Activated naive CD4-positive, alpha-beta T cell treated with Interleukin-2 at 50 U/mL for 16 hours (primary cell): ENCODE data around the gene TRIM6.
"Not testable (repeated sequence)": the region's sequence is repeated elsewhere in the genome, so short reads cannot be mapped to it uniquely, and the experiment has no call there.

Experiments used
- DNase-seq: peaks from one replicate; pipeline ENCODE4 v3.0.0-alpha.2; 2020

Gene TRIM6, protein sequence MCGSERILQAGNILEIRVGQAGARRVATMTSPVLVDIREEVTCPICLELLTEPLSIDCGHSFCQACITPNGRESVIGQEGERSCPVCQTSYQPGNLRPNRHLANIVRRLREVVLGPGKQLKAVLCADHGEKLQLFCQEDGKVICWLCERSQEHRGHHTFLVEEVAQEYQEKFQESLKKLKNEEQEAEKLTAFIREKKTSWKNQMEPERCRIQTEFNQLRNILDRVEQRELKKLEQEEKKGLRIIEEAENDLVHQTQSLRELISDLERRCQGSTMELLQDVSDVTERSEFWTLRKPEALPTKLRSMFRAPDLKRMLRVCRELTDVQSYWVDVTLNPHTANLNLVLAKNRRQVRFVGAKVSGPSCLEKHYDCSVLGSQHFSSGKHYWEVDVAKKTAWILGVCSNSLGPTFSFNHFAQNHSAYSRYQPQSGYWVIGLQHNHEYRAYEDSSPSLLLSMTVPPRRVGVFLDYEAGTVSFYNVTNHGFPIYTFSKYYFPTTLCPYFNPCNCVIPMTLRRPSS

GRCh38 chr11:5596607-5597201, at the start of gene TRIM6:
Gene TRIM6 (plus strand): TSS chr11:5596637. CDS start chr11:5596898, 261 bp downstream.
- DNase-seq = no peak

- DNase-seq = no peak
Observed at GRCh38 chr11:5547982-5548381, 48.5 kb upstream of the TRIM6 start.

DNA sequence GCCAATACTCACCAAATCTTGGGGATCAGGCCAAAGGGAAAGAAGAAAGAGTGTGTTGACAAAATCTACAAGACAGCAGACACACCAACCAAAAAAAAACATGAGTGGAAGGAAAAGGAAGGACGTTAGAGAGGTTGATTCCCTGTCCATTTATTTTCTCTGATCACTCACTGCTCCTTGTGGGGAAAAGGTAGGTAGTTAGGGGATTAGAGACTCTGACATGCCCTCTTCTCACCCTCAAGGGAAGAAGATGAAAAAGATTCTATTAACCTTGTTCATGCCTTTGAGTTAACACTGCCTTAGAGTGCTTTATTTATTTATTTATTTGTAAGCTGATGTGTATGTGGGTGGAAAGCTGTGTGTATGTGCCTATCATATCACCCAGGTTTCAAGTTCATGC, 48.0 kb upstream of the TRIM6 start, which contains the start of gene OR52H1:
Gene OR52H1 (minus strand): TSS at position 101 of the 400 bp plus-strand sequence. CDS start 3,035 bp downstream, outside the sequence.
- no peak for DNase-seq

GRCh38 chr11:5550440-5551095, 45.9 kb upstream of the TRIM6 start:
- no peak for DNase-seq

GRCh38 chr11:5553343-5553742, 43.1 kb upstream of the TRIM6 start:
- DNase-seq = no peak

GRCh38 chr11:5556596-5557188, 39.7 kb upstream of the TRIM6 start:
- DNase-seq = no peak

- no peak for DNase-seq
Observed at GRCh38 chr11:5557751-5558150, 38.7 kb upstream of the TRIM6 start.

DNA sequence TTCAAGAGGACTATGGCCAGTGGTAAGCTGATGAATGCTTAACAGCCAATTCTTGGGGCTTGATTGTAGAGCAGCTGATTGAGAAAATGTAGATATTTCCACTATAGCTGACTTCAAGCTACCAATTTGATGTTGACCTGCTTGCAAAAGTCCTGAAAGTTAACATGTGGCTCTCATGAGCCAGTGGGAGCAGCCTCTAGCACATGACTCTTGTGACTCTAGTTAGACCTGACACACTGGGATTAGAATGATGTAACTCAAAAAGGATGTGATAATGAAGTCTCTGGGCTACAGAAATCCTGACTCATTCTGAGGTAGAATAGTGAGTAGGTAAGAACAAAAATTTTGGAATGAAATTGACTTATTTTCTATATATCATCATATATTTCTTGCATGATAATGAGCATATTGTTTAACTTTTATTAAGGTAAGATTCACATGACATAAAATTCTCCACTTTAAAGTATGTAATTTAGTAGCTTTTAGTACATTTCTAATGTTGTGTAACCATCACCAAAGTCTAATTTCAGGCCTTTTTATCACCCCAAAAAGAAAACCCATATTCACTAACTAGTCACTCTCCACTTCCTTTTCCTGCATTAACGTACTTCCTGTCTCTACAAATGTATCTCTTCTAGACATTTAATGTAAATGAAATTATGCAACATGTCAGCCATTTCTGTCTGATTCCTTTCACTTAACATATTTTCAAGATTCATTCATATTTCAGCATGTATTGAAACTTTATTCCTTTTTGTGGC, 32.0 kb upstream of the TRIM6 start:
- no peak for DNase-seq

GRCh38 chr11:5574654-5575053, 21.8 kb upstream of the TRIM6 start:
- no peak for DNase-seq

DNA sequence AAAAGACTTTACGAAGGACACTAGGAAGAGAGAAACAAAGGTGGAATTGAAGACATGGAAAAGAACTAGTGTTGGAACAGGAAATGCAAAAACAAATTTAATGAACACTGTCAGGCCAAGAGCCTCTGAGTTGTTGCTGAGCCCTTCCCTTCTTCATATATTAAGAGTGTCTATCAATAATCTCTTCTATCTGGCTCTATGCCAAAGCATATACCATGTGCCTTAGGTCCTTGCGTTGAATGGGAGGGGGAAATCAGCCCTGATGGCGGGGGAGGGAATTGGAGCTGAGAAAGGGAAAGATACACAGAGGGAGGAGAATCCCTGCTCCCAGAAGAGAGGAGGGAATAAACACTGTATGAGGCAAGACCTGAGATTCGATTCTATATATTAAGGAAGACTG, 21.3 kb upstream of the TRIM6 start:
- DNase-seq = no peak

DNA sequence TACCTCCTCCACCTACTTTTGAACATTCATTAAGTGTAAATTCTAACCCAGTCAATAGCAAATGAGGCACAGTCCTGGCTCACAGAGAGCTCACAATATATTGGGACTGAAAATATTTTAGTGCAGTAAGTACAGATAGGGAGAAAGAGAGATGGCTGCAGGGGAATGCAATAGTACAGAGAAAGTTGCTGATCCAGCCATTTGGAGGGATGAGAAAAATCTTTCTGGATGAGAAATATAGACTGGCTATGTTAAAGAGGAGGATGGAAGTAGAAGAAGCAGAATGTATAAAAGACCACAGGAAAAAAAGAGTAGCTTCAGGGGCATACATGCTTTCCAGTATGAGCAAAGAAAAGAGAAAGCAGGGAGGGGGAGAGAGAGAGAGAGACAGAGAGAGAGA, 19.3 kb upstream of the TRIM6 start:
- no peak for DNase-seq

DNA sequence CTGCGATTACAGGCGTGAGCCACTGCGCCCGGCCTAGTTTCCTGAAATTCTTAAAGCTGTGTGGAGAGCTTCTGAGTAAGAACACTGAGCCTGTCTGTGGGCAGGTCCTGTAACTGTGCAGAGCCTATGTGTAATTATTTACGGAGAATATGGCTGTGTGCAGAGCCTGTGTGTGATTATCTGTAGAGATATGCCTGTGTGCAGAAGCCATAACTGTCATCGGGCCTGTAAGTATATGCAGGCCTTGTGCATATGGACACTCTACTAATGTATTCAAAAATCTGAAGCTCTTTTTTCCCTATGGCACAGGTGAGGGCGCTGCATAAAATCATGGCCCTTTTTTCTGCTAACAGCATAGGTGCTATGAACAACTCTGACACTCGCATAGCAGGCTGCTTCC, 15.9 kb upstream of the TRIM6 start, which contains the start of gene OR52B6:
Gene OR52B6 (plus strand): TSS at position 301 of the 400 bp plus-strand sequence. CDS start 0 bp downstream, at position 301.
- no peak for DNase-seq

GRCh38 chr11:5581014-5581413, 15.4 kb upstream of the TRIM6 start:
- no peak for DNase-seq

DNA sequence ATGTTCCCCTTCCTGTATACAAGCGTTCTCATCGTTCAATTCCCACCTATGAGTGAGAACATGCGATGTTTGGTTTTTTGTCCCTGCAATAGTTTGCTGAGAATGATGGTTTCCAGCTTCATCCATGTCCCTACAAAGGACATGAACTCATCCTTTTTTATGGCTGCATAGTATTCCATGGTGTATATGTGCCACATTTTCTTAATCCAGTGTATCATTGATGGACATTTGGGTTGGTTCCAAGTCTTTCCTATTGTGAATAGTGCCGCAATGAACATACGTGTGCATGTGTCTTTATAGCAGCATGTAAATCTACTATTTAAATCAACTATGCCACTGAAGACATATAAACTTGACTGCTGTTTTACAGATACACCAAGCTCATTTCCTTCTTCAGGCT, 12.0 kb upstream of the TRIM6 start:
- not testable (repeated sequence) for DNase-seq

DNA sequence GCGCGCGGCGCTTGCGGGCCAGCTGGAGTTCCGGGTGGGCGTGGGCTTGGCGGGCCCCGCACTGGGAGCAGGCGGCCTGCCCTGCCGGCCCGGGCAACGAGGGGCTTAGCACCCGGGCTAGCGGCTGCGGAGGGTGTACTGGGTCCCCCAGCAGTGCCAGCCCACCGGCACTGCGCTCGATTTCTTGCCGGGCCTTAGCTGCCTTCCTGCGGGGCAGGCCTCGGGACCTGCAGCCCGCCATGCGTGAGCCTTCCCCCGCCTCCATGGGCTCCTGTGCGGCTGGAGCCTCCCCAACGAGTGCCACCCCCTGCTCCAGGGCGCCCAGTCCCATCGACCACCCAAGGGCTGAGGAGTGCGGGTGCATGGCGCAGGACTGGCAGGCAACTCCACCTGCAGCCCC, 6.5 kb upstream of the TRIM6 start:
- DNase-seq = not testable (repeated sequence)

- no peak for DNase-seq
Observed at GRCh38 chr11:5591613-5592012, 4.8 kb upstream of the TRIM6 start.

GRCh38 chr11:5592615-5593014, 3.8 kb upstream of the TRIM6 start:
- no peak for DNase-seq

DNA sequence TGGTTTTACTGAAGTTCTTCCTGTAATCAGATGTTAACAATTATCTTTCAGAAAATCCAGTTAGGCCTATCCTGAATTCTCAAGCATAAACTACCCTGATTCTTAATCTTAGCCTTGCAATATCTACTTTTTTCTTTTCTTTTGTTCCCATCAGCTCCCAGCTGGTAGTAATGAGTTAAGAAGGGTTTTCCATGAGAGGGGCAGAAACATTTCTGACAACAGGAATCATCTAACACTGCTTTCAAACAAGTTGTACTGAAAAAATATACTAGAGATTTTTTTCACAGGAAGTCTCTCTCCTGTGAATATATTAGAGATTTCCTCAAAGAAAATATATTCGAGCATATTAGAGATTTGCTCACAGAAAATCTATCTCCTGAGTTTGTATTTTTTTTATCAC, 3.3 kb upstream of the TRIM6 start:
- DNase-seq = no peak

DNA sequence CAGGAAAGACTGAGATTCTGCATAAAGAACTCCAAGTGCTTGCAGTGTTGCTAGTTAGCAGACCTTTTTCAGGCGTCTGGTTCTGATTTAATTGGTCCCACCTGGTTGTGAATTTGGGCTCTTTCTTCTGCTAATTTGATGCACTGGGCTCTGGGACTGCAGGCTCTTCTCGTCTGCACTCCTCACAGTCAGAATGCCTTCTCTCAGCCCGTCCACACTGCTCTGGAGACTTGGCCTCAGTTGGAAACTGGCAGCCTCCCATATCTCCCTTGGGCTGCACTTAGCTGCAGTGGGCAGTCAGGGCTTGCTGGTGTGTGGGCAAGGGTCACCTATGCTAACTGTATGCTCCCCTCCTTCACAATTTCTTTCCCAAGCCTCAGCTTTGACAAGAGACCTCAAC, 1.5 kb downstream of the TRIM6 start:
- DNase-seq = no peak

DNA sequence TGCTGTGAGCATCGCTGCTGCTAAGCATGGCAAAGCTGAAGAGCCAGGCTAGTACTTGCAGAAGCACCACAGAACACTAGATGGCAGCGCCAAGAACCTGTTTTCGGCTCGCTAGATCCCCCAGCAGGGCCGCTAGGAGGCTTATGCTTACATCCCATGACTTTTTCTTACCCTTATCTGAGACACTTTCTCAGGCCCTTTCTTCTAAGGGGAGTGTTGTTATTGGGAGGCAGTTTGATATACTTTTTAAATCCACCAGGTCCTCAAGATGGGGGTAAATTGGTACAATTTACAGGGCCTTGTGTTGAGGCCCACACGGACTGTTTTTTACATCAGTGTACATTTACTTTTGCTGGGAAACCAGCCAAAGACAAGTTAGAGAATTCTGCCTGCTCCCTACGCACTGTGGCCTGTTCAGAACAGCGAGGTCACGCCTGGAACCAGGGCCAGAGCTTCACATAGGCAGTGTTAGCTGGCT, 4.0 kb downstream of the TRIM6 start:
- DNase-seq = peak; percentile 60

GRCh38 chr11:5602791-5603190, 6.4 kb downstream of the TRIM6 start:
- DNase-seq = not testable (repeated sequence)

GRCh38 chr11:5603326-5603725, 6.9 kb downstream of the TRIM6 start:
- no peak for DNase-seq
